Measurements from ENCODE around the gene PPARGC1A.

The PPARGC1A gene

GRCh38 chr4:23923141-23923540 is 33.3 kb upstream of the PPARGC1A start:
- DNase-seq: no peak
- peaks cover 6% of the 10 kb centered on the region for H3K4me1 Mint-ChIP-seq
- no peaks in the 10 kb centered on the region for H3K36me3 Mint-ChIP-seq (ENCODE audit: low read depth)
- peaks cover 13% of the 10 kb centered on the region for H3K27me3 Mint-ChIP-seq (ENCODE audit: low read depth, poor library complexity)
- H3K9me3 Mint-ChIP-seq: no peaks in the 10 kb centered on the region
- no peak overlapping the region for H3K27ac Mint-ChIP-seq
- TF ChIP-seq CTCF (IDR thresholded peaks at IDR 0.05): no peak
- no peak overlapping the region for H3K4me3 Mint-ChIP-seq

GRCh38 chr4:23922541-23923111 is 32.8 kb upstream of the PPARGC1A start:
- H3K36me3 Mint-ChIP-seq (ENCODE audit: low read depth): no peaks in the 10 kb centered on the region
- no peak overlapping the region for H3K27ac Mint-ChIP-seq
- DNase-seq: no peak
- H3K4me3 Mint-ChIP-seq: no peak overlapping the region
- TF ChIP-seq CTCF (IDR thresholded peaks at IDR 0.05): no peak
- H3K4me1 Mint-ChIP-seq: peaks cover 6% of the 10 kb centered on the region
- H3K9me3 Mint-ChIP-seq: no peaks in the 10 kb centered on the region
- H3K27me3 Mint-ChIP-seq (ENCODE audit: low read depth, poor library complexity): peaks cover 13% of the 10 kb centered on the region

- Mint-ChIP-seq H3K4me3 (no peak overlapping the region), H3K4me1 (peaks cover 6% of the 10 kb centered on the region), H3K36me3 (ENCODE audit: low read depth) (no peaks in the 10 kb centered on the region), H3K27me3 (ENCODE audit: low read depth, poor library complexity) (peaks cover 13% of the 10 kb centered on the region), H3K9me3 (no peaks in the 10 kb centered on the region), H3K27ac (no peak overlapping the region)
- DNase-seq: no peak
- TF ChIP-seq CTCF (IDR thresholded peaks at IDR 0.05): no peak
These were observed 32.2 kb upstream of the PPARGC1A start for GRCh38 chr4:23922013-23922412.

GRCh38 chr4:23921447-23921845 is 31.6 kb upstream of the PPARGC1A start:
- Mint-ChIP-seq H3K27ac (no peak overlapping the region), H3K4me1 (peaks cover 6% of the 10 kb centered on the region), H3K4me3 (no peak overlapping the region), H3K9me3 (no peaks in the 10 kb centered on the region), H3K27me3 (ENCODE audit: low read depth, poor library complexity) (peaks cover 9% of the 10 kb centered on the region), H3K36me3 (ENCODE audit: low read depth) (no peaks in the 10 kb centered on the region)
- DNase-seq: no peak
- TF ChIP-seq CTCF (IDR thresholded peaks at IDR 0.05): no peak

GRCh38 chr4:23920716-23921446 is 31.0 kb upstream of the PPARGC1A start:
- no peak overlapping the region for H3K27ac Mint-ChIP-seq
- H3K27me3 Mint-ChIP-seq (ENCODE audit: low read depth, poor library complexity): peaks cover 6% of the 10 kb centered on the region
- no peak for TF ChIP-seq CTCF (IDR thresholded peaks at IDR 0.05)
- H3K9me3 Mint-ChIP-seq: no peaks in the 10 kb centered on the region
- H3K4me3 Mint-ChIP-seq: no peak overlapping the region
- H3K36me3 Mint-ChIP-seq (ENCODE audit: low read depth): no peaks in the 10 kb centered on the region
- no peak for DNase-seq
- peaks cover 6% of the 10 kb centered on the region for H3K4me1 Mint-ChIP-seq

- Mint-ChIP-seq H3K4me3 (no peak overlapping the region), H3K27ac (no peak overlapping the region), H3K9me3 (no peaks in the 10 kb centered on the region), H3K4me1 (peaks cover 6% of the 10 kb centered on the region), H3K27me3 (ENCODE audit: low read depth, poor library complexity) (peaks cover 5% of the 10 kb centered on the region), H3K36me3 (ENCODE audit: low read depth) (no peaks in the 10 kb centered on the region)
- no peak for TF ChIP-seq CTCF (IDR thresholded peaks at IDR 0.05)
- DNase-seq: no peak
These were observed 30.4 kb upstream of the PPARGC1A start for GRCh38 chr4:23920296-23920695.
